PFSK-1 (cell line): ENCODE measurements around the gene GAREM1.

ENCODE experiments used
- POLR2AphosphoS5 ChIP-seq: IDR thresholded peaks from 2 replicates; pipeline ENCODE4 v1.6.1; 2012; ENCODE audit warnings: low read depth, mild to moderate bottlenecking, control low read depth, low read length, moderate library complexity
- SIN3A ChIP-seq: IDR thresholded peaks from 2 replicates; pipeline ENCODE4 v1.6.1; 2012; ENCODE audit warnings: mild to moderate bottlenecking, low read length, moderate library complexity, borderline replicate concordance; ENCODE audit not compliant: insufficient read depth

- no peak for TF ChIP-seq SIN3A
- no peak for TF ChIP-seq POLR2AphosphoS5
Measured at GRCh38 chr18:32378705-32379104, 92.0 kb downstream of the GAREM1 start.
